Stimulated activated naive CD8-positive, alpha-beta T cell treated with anti-CD3 and anti-CD28 coated beads, Interleukin-15, amount 100 ng/mL, for 72 hours (primary cell): ENCODE data around the gene C2orf76.

Source experiments
- ATAC-seq: fragments of 150-1000 bp; cut with Tn5 transposase; 2 replicates; pipeline ENCODE4 v1.10.0; 2021; ENCODE audit warnings: mild to moderate bottlenecking, moderate library complexity
- DNase-seq, 2 donors: peaks; one replicate each; pipeline ENCODE4 v3.0.0; 2021 to 2022
- H3K27ac Mint-ChIP-seq, 2 donors: one replicate each; pipeline ENCODE4 v1.8.0; 2022; ENCODE audit warnings: mild to moderate bottlenecking in 2 of 2, mixed read lengths in 2 of 2, moderate library complexity in 2 of 2
- H3K27me3 Mint-ChIP-seq: one replicate; pipeline ENCODE4 v1.8.0; 2022; ENCODE audit warnings: mixed read lengths
- H3K4me1 Mint-ChIP-seq: one replicate; pipeline ENCODE4 v1.8.0; 2022; ENCODE audit warnings: mild to moderate bottlenecking, mixed read lengths
- H3K4me3 Mint-ChIP-seq, 2 donors: one replicate each; pipeline ENCODE4 v1.8.0; 2022; ENCODE audit warnings: mild to moderate bottlenecking in 2 of 2, mixed read lengths in 2 of 2, moderate library complexity in 1 of 2
- H3K9me3 Mint-ChIP-seq, 2 donors: one replicate each; pipeline ENCODE4 v1.8.0; 2022; ENCODE audit warnings: mixed read lengths in 2 of 2

Gene C2orf76

GRCh38 chr2:119332953-119333352 is 33.7 kb downstream of the C2orf76 start:
- H3K9me3 Mint-ChIP-seq, result no peaks in the 10 kb centered on the region
- H3K4me3 Mint-ChIP-seq, result no peak overlapping the region
- ATAC-seq (no peak), DNase-seq (no peak)
- H3K4me1 Mint-ChIP-seq, result peaks cover under 1% of the 10 kb centered on the region
- no peaks in the 10 kb centered on the region for H3K27me3 Mint-ChIP-seq
- no peak overlapping the region for H3K27ac Mint-ChIP-seq

DNA sequence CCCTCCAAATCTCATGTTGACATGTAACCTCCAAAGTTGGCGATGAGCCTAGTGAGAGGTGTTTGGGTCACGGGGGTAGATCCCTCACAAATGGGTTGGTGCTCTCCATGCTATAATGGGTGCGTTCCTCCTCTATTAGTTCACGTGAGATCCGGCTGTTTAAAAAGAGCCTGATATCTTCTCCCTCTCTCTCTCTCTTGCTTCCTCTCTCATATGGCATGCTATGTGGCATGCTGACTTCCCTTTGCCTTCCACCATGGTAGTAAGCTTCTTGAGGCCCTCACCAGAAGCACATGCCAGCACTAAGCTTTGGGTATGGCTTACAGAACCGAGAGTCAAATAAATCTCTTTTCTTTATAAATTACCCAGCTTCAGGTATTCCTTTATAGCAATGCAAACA is 39.2 kb downstream of the C2orf76 start:
- Mint-ChIP-seq H3K27ac (no peak overlapping the region), H3K27me3 (no peaks in the 10 kb centered on the region), H3K9me3 (no peaks in the 10 kb centered on the region), H3K4me1 (no peaks in the 10 kb centered on the region), H3K4me3 (no peak overlapping the region)
- DNase-seq, result no peak
- ATAC-seq, result no peak

GRCh38 chr2:119326938-119327337 is 39.7 kb downstream of the C2orf76 start:
- ATAC-seq, result no peak
- H3K4me1 Mint-ChIP-seq, result no peaks in the 10 kb centered on the region

GRCh38 chr2:119324685-119325270 is 41.9 kb downstream of the C2orf76 start:
- H3K27me3 Mint-ChIP-seq, result no peaks in the 10 kb centered on the region
- H3K4me3 Mint-ChIP-seq, result no peak overlapping the region
- ATAC-seq (no peak), DNase-seq (no peak)
- no peaks in the 10 kb centered on the region for H3K4me1 Mint-ChIP-seq
- H3K9me3 Mint-ChIP-seq, result no peaks in the 10 kb centered on the region
- H3K27ac Mint-ChIP-seq, result no peak overlapping the region

More at GRCh38 chr2:119326938-119327337, 39.7 kb downstream of the C2orf76 start:
- Mint-ChIP-seq H3K4me3 (no peak overlapping the region), H3K27me3 (no peaks in the 10 kb centered on the region), H3K27ac (no peak overlapping the region), H3K9me3 (no peaks in the 10 kb centered on the region)
- DNase-seq, result no peak

DNA sequence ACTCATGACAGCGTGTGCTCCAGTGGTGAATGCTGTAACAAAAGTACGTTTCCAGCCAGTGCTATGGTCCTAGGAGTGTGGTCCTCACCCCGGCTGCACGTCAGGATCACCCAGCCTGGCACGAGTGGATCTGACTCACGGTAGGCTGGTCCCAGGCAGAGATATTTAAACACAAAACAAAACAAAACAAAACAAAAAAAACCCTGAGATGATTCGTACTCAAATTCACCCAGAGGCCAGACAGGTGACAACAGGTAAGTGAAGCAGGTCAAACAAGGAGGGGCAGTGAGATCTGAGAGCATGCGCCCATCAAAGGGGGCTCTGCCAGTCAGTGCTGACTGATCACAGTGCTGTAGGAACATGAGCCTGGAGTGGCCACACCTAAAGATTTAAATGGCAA is 43.2 kb downstream of the C2orf76 start:
- Mint-ChIP-seq H3K27me3 (no peaks in the 10 kb centered on the region), H3K4me1 (no peaks in the 10 kb centered on the region), H3K4me3 (no peak overlapping the region), H3K9me3 (no peaks in the 10 kb centered on the region), H3K27ac (no peak overlapping the region)
- ATAC-seq, result no peak
- no peak for DNase-seq

DNA sequence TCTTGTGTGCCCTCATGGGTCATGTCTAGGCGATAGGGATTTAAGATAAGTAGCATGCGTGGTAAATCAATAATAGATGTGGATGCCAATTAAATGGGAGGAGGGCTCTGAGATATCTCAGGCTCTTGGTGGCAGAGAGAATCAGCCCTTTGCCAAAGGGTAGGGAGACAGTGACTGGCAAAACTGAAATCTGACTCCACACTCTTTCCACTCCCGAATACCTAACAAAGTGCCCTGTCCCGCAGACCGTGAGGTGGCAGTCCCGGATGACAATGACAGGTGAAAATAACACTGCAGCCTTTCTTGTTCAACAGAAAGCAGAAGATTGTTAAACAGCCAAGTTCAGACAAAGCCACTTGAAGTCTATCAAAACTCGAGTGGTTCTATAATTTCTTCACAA is 47.0 kb downstream of the C2orf76 start:
- H3K27ac Mint-ChIP-seq, result no peak overlapping the region
- no peaks in the 10 kb centered on the region for H3K27me3 Mint-ChIP-seq
- H3K9me3 Mint-ChIP-seq, result no peaks in the 10 kb centered on the region
- DNase-seq, result no peak
- no peak overlapping the region for H3K4me3 Mint-ChIP-seq
- H3K4me1 Mint-ChIP-seq, result no peaks in the 10 kb centered on the region
- ATAC-seq, result no peak

DNA sequence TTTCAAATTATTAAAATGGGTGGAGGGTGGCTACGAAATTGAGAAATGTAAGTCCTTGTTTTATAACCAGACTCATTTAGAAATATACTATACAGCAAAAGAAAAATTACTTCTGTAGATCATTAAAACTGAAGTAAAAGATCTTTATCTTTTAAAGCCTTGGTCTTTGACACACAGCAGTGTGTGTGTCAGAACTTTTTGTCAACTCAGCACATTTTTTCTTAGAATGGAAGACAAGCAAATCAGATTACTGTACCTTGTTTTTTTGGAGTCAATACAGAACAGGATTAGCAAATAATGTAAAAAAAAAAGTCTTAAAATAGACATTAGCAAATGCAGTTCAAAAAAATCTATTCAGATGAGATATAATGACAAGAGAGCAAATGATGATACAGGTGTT is 49.1 kb downstream of the C2orf76 start:
- no peak for DNase-seq
- no peaks in the 10 kb centered on the region for H3K27me3 Mint-ChIP-seq
- H3K4me3 Mint-ChIP-seq, result no peak overlapping the region
- H3K27ac Mint-ChIP-seq, result no peak overlapping the region
- no peaks in the 10 kb centered on the region for H3K4me1 Mint-ChIP-seq
- ATAC-seq, result no peak
- no peaks in the 10 kb centered on the region for H3K9me3 Mint-ChIP-seq

GRCh38 chr2:119316066-119316465 is 50.6 kb downstream of the C2orf76 start:
- ATAC-seq (no peak), DNase-seq (no peak)
- Mint-ChIP-seq H3K4me1 (no peaks in the 10 kb centered on the region), H3K27me3 (no peaks in the 10 kb centered on the region), H3K9me3 (no peaks in the 10 kb centered on the region), H3K4me3 (no peak overlapping the region), H3K27ac (no peak overlapping the region)

GRCh38 chr2:119315241-119315925 is 51.3 kb downstream of the C2orf76 start:
- Mint-ChIP-seq H3K27me3 (no peaks in the 10 kb centered on the region), H3K9me3 (no peaks in the 10 kb centered on the region), H3K4me1 (no peaks in the 10 kb centered on the region), H3K4me3 (no peak overlapping the region), H3K27ac (no peak overlapping the region)
- no peak for DNase-seq
- ATAC-seq, result no peak

DNA sequence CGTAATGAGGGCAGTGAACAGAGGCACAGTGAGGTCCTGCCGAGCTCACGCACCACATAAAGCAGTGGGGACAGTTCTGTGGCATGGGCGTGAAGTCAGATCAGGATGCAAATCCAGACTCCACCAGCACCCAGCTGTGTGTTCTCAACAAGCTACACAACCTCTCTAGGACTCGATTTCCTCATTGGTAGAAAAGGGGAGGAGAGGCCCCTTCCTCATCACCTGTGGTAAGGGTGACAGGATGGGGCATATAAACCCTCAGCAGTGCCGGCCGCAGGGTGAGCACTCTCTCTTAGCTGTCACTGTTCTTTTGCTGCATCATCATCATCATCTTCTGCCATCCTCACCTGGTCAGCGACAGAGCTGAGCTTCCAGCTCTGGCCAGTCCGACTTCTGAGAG is 54.8 kb downstream of the C2orf76 start:
- H3K27me3 Mint-ChIP-seq, result no peaks in the 10 kb centered on the region
- no peaks in the 10 kb centered on the region for H3K4me1 Mint-ChIP-seq

GRCh38 chr2:119311371-119311770 is 55.3 kb downstream of the C2orf76 start:
- no peaks in the 10 kb centered on the region for H3K27me3 Mint-ChIP-seq
- H3K4me1 Mint-ChIP-seq, result no peaks in the 10 kb centered on the region
- no peaks in the 10 kb centered on the region for H3K9me3 Mint-ChIP-seq
- H3K27ac Mint-ChIP-seq, result no peak overlapping the region
- DNase-seq, result no peak
- H3K4me3 Mint-ChIP-seq, result no peak overlapping the region
- no peak for ATAC-seq

More for the DNA sequence above, 54.8 kb downstream of the C2orf76 start:
- Mint-ChIP-seq H3K9me3 (no peaks in the 10 kb centered on the region), H3K4me3 (no peak overlapping the region), H3K27ac (peak overlapping the region in 1 of 2 donors; percentile 65)
- no peak for DNase-seq
- ATAC-seq, result no peak

GRCh38 chr2:119308793-119309330 is 57.8 kb downstream of the C2orf76 start:
- H3K4me1 Mint-ChIP-seq, result no peaks in the 10 kb centered on the region
- ATAC-seq (no peak), DNase-seq (no peak)
- H3K27me3 Mint-ChIP-seq, result no peaks in the 10 kb centered on the region
- no peaks in the 10 kb centered on the region for H3K9me3 Mint-ChIP-seq
- no peak overlapping the region for H3K27ac Mint-ChIP-seq
- H3K4me3 Mint-ChIP-seq, result no peak overlapping the region

DNA sequence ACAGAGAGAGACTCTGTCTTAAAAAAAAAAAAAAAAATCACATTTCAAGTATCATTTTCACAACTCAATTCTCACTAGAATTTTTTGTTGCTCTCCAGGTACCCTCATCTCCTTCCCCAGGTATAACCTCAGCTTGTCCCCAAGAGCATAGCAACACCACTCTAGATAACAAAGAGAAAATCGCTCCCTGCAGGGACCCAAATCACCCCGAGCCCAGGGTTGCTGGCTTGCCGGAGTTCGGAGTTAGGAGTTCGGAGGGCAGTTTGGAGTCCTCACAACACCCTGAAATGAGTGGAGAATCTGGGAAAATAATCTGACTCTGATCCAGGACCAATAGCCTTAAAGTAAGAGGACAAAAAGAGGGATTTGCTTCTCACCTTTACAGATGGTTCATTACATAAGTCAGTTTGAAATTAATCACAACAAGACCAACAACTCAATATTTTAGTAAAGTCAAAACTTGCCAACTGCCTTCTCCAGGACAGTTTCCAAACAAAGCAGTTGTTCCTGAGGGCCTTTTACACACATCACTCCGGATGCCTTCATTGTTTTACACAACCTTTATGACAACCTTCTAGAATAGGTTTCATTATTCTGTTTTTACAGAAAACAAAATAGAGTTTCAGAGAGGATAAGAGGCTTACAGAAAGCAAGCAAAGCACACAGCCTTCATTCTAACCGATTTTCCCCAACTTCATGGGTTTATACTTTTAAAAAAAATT is 59.1 kb downstream of the C2orf76 start:
- Mint-ChIP-seq H3K9me3 (no peaks in the 10 kb centered on the region), H3K27ac (peak overlapping the region in 1 of 2 donors; percentile 63), H3K4me1 (no peaks in the 10 kb centered on the region), H3K4me3 (no peak overlapping the region), H3K27me3 (no peaks in the 10 kb centered on the region)
- DNase-seq, result no peak
- ATAC-seq, result no peak

- Mint-ChIP-seq H3K4me1 (no peaks in the 10 kb centered on the region), H3K4me3 (no peak overlapping the region), H3K27ac (no peak overlapping the region), H3K27me3 (no peaks in the 10 kb centered on the region), H3K9me3 (no peaks in the 10 kb centered on the region)
- no peak for ATAC-seq
- no peak for DNase-seq
Observed at GRCh38 chr2:119306196-119306590, 60.4 kb downstream of the C2orf76 start.

DNA sequence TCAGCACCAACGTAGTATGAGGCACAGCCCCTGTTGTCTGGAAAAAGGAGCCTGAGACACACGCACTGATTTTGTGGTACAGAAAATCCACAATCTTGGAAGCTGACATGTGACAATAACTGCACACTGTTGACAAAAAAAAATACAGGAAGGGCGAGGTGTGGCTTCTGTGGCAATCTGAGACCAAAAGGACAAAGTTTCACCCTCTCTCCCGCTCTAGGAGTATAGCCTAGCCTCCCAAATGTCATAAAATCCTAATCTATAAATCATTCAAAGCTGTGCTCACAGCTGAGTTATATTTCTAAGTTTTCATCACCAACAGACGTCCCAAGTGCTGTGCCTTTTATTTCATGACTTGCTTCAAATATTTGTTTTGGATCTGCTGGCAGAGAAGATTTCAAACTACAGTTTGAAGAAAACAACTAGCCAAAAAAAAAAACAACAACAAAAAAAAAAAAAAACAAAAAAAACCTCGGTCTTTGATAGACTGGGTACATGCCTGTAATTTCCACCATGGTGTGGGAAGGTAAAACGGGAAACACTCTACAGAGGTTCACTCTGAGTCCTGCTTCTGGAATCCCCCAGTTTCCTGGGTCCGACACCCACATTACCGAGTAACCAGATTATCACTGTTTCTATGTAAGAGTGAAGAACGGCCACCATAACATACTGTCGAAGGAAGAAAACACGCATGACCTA is 61.0 kb downstream of the C2orf76 start:
- Mint-ChIP-seq H3K9me3 (no peaks in the 10 kb centered on the region), H3K4me3 (no peak overlapping the region), H3K27me3 (no peaks in the 10 kb centered on the region), H3K27ac (peak overlapping the region in 1 of 2 donors; percentile 48), H3K4me1 (no peaks in the 10 kb centered on the region)
- ATAC-seq (no peak), DNase-seq (no peak)

- no peak for ATAC-seq
- H3K27me3 Mint-ChIP-seq, result no peaks in the 10 kb centered on the region
- no peaks in the 10 kb centered on the region for H3K4me1 Mint-ChIP-seq
- H3K9me3 Mint-ChIP-seq, result no peaks in the 10 kb centered on the region
- H3K27ac Mint-ChIP-seq, result no peak overlapping the region
- H3K4me3 Mint-ChIP-seq, result no peak overlapping the region
- DNase-seq, result no peak
Observed at GRCh38 chr2:119304847-119305246, 61.8 kb downstream of the C2orf76 start.
